AG20443 (cell line): ENCODE data around the gene AVPR2.
A peak's percentile ranks its signal among the peaks of the same experiment; 100 is the strongest.

Experiments
- DNase-seq: peaks from one replicate; pipeline ENCODE4 v3.0.0; 2012; ENCODE audit warnings: low spot score, mixed read lengths

Gene AVPR2

GRCh38 chrX:153903991-153904957 lies at the start of gene AVPR2:
TSS of gene AVPR2 (plus strand) at chrX:153904673. CDS start at chrX:153905146, 473 bp downstream.
- no peak for DNase-seq

GRCh38 chrX:153854702-153855101 lies 49.8 kb upstream of the AVPR2 start:
- DNase-seq = no peak

GRCh38 chrX:153857348-153857903 lies 47.0 kb upstream of the AVPR2 start:
- DNase-seq = no peak

GRCh38 chrX:153861151-153861550 lies 43.3 kb upstream of the AVPR2 start:
- peak; percentile 1 for DNase-seq

GRCh38 chrX:153861733-153862310 lies 42.7 kb upstream of the AVPR2 start:
- DNase-seq = no peak

GRCh38 chrX:153862369-153863250 lies 41.9 kb upstream of the AVPR2 start:
- no peak for DNase-seq

GRCh38 chrX:153863251-153863991 lies 41.1 kb upstream of the AVPR2 start:
- DNase-seq = no peak

- DNase-seq = no peak
Observed at GRCh38 chrX:153864101-153864500, 40.4 kb upstream of the AVPR2 start.

GRCh38 chrX:153864561-153865320 lies 39.7 kb upstream of the AVPR2 start:
- DNase-seq = no peak

- no peak for DNase-seq
Observed at GRCh38 chrX:153865321-153865580, 39.2 kb upstream of the AVPR2 start.

- no peak for DNase-seq
Observed at GRCh38 chrX:153865685-153866084, 38.8 kb upstream of the AVPR2 start.

- DNase-seq = no peak
Observed at GRCh38 chrX:153866302-153867019, 38.0 kb upstream of the AVPR2 start.

GRCh38 chrX:153867139-153867538 lies 37.3 kb upstream of the AVPR2 start:
- DNase-seq = no peak

GRCh38 chrX:153867671-153868070 lies 36.8 kb upstream of the AVPR2 start:
- no peak for DNase-seq

- no peak for DNase-seq
Observed at GRCh38 chrX:153868576-153869472, 35.6 kb upstream of the AVPR2 start.

GRCh38 chrX:153869473-153870287 lies 34.8 kb upstream of the AVPR2 start:
- no peak for DNase-seq

GRCh38 chrX:153870288-153870690 lies 34.2 kb upstream of the AVPR2 start:
- no peak for DNase-seq

GRCh38 chrX:153870791-153871360 lies 33.6 kb upstream of the AVPR2 start:
- DNase-seq = no peak
